GM19397 (cell line): ENCODE results near the gene CCDC77.
A peak's percentile ranks its signal among the peaks of the same experiment; 100 is the strongest.
"Not testable (repeated sequence)": the region's sequence is repeated elsewhere in the genome, so short reads cannot be mapped to it uniquely, and the experiment has no call there.

Experiments used
- ATAC-seq: cut with Tn5 transposase; IDR thresholded peaks from one replicate; pipeline ENCODE4 v1.9.1; 2021; ENCODE audit warnings: mild to moderate bottlenecking, moderate library complexity; ENCODE audit not compliant: unreplicated experiment

CCDC77 gene

GRCh38 chr12:401235-402028 is at the start of gene CCDC77:
Gene CCDC77, plus strand, starts transcription at chr12:401644. Its CDS starts 7,740 bp downstream, at chr12:409384.
- peak; percentile 98 for ATAC-seq

GRCh38 chr12:356276-356988 is 45.0 kb upstream of the CCDC77 start:
- ATAC-seq: no peak

- ATAC-seq: no peak
These were observed 42.4 kb upstream of the CCDC77 start for GRCh38 chr12:359091-359490.

- ATAC-seq: no peak
These were observed 34.6 kb upstream of the CCDC77 start for GRCh38 chr12:366820-367219.

GRCh38 chr12:367972-368371 is 33.5 kb upstream of the CCDC77 start:
- no peak for ATAC-seq

GRCh38 chr12:370739-371485 is 30.5 kb upstream of the CCDC77 start:
- ATAC-seq: not testable (repeated sequence)

GRCh38 chr12:386651-387050 is 14.8 kb upstream of the CCDC77 start:
- no peak for ATAC-seq

GRCh38 chr12:388012-388411 is 13.4 kb upstream of the CCDC77 start:
- no peak for ATAC-seq

- peak; percentile 18 for ATAC-seq
These were observed 12.8 kb upstream of the CCDC77 start for GRCh38 chr12:388541-389141.

- ATAC-seq: peak; percentile 93
These were observed 12.0 kb upstream of the CCDC77 start, which contains the start of gene KDM5A for GRCh38 chr12:389142-390096. Gene KDM5A, minus strand, starts transcription at chr12:389320. Its CDS starts 229 bp downstream, at chr12:389091.

GRCh38 chr12:400828-401227 is 616 bp upstream of the CCDC77 start:
- no peak for ATAC-seq

GRCh38 chr12:402029-402389 is 565 bp downstream of the CCDC77 start:
- ATAC-seq: no peak

GRCh38 chr12:414859-415258 is 13.4 kb downstream of the CCDC77 start:
- ATAC-seq: no peak

- no peak for ATAC-seq
These were observed 17.0 kb downstream of the CCDC77 start for GRCh38 chr12:418432-418831.

GRCh38 chr12:422526-422925 is 21.1 kb downstream of the CCDC77 start:
- no peak for ATAC-seq

- not testable (repeated sequence) for ATAC-seq
These were observed 34.3 kb downstream of the CCDC77 start for GRCh38 chr12:435737-436136.

GRCh38 chr12:442235-442884 is 40.9 kb downstream of the CCDC77 start:
- no peak for ATAC-seq

GRCh38 chr12:447141-447540 is 45.7 kb downstream of the CCDC77 start:
- no peak for ATAC-seq

- no peak for ATAC-seq
These were observed 47.8 kb downstream of the CCDC77 start for GRCh38 chr12:449203-449602.
